GM12878 (cell line): ENCODE measurements around the gene DNAJC17. TPM values are rescaled to one million over a fixed set of nuclear protein-coding genes. Genes with fewer than 3 reads are reported as not detected.

Source experiments
- SREBF2 ChIP-seq: IDR thresholded peaks from 2 replicates; pipeline ENCODE4 v1.6.1; 2012; ENCODE audit warnings: mild to moderate bottlenecking, low read length
- polyA plus RNA-seq, 11 experiments: library from polyadenylated mRNA; depleted of rRNA in 4 of 11; unstranded in 6 of 11; stranded (reverse) in 5 of 11; fragments of >200 nt; fragmentation: Nextera tagmentation in 4 of 11; fragmentation: Illumina TruSeq in 1 of 11; extraction: Ambion mirVana in 4 of 11; extraction: Trizol in 1 of 11; gene quantifications; 1 replicate in 1 of 11; 2 replicates in 10 of 11; pipeline versions ENCODE4 v1.2.1 to v1.2.3, GENCODE V29; 2011 to 2016; ENCODE audit warnings: inconsistent platforms in 2 of 11, missing spikeins in 2 of 11, low read depth in 1 of 11
- total RNA-seq, 4 experiments: library from RNA; depleted of rRNA in 3 of 4; stranded (reverse); fragments of >200 nt in 3 of 4; fragmentation: Illumina TruSeq in 1 of 4; extraction: Trizol in 1 of 4; gene quantifications; 2 replicates each; pipeline versions ENCODE4 v1.2.1 to v1.2.3, GENCODE V29; 2013 to 2021
- TF ChIP-seq, protein P1 (sequence below): fragments of 450-650 bp; formaldehyde crosslinking; IDR thresholded peaks from 2 replicates; pipeline ENCODE4 v1.4.0; 2020; ENCODE audit warnings: mild to moderate bottlenecking, moderate library complexity
- TF ChIP-seq, protein P2 (sequence below): fragments of 450-650 bp; IDR thresholded peaks from 2 replicates; pipeline ENCODE4 v1.6.1; 2017; ENCODE audit warnings: mild to moderate bottlenecking, moderate library complexity
- TF ChIP-seq, protein P3 (sequence below): IDR thresholded peaks from 2 replicates; pipeline ENCODE4 v1.6.1; 2012; ENCODE audit warnings: low read depth, low read length, improper control_type of control experiment

The DNAJC17 gene
- total and polyA plus RNA-seq, 10 of the 15 experiments (the other 5 are each of a cell fraction or from before 2014, with no cell fraction given), result 6.1 to 62.8 (median 45.4) TPM

DNA sequence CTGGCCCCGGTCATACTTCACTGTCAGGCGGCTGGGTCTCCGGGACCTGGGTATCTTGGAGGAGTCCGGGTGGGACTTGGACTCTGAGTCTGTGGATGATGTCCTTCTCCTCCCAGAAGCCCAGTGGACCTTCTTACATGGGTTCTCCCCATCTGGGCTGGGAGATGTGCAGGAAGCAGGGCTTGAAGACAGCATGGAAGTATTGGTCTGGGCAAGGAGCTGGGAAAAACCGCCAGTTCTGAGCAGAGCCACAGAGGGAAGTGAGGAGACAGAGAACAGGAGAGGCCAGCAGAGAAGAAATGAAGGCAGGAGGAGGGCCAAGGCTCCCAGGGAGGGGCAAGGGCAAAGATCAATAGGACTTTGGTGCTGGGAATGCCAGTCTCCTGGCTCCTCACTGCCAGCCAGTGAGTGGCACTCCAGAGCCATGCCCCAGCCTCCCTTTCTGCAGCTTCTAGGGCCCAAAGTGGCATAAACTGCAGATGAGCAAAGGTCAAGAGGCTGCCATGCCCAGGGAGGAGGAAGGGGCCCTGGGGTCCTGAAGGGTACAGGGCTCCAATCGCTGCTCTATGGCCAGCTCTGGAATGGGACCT lies 21.3 kb upstream of the DNAJC17 start, which contains the start of gene PPP1R14D (continued):
- TF ChIP-seq, protein P1, sequence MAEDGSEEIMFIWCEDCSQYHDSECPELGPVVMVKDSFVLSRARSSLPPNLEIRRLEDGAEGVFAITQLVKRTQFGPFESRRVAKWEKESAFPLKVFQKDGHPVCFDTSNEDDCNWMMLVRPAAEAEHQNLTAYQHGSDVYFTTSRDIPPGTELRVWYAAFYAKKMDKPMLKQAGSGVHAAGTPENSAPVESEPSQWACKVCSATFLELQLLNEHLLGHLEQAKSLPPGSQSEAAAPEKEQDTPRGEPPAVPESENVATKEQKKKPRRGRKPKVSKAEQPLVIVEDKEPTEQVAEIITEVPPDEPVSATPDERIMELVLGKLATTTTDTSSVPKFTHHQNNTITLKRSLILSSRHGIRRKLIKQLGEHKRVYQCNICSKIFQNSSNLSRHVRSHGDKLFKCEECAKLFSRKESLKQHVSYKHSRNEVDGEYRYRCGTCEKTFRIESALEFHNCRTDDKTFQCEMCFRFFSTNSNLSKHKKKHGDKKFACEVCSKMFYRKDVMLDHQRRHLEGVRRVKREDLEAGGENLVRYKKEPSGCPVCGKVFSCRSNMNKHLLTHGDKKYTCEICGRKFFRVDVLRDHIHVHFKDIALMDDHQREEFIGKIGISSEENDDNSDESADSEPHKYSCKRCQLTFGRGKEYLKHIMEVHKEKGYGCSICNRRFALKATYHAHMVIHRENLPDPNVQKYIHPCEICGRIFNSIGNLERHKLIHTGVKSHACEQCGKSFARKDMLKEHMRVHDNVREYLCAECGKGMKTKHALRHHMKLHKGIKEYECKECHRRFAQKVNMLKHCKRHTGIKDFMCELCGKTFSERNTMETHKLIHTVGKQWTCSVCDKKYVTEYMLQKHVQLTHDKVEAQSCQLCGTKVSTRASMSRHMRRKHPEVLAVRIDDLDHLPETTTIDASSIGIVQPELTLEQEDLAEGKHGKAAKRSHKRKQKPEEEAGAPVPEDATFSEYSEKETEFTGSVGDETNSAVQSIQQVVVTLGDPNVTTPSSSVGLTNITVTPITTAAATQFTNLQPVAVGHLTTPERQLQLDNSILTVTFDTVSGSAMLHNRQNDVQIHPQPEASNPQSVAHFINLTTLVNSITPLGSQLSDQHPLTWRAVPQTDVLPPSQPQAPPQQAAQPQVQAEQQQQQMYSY (CRISPR knock-in tag), result no peak
- TF ChIP-seq, protein P2, sequence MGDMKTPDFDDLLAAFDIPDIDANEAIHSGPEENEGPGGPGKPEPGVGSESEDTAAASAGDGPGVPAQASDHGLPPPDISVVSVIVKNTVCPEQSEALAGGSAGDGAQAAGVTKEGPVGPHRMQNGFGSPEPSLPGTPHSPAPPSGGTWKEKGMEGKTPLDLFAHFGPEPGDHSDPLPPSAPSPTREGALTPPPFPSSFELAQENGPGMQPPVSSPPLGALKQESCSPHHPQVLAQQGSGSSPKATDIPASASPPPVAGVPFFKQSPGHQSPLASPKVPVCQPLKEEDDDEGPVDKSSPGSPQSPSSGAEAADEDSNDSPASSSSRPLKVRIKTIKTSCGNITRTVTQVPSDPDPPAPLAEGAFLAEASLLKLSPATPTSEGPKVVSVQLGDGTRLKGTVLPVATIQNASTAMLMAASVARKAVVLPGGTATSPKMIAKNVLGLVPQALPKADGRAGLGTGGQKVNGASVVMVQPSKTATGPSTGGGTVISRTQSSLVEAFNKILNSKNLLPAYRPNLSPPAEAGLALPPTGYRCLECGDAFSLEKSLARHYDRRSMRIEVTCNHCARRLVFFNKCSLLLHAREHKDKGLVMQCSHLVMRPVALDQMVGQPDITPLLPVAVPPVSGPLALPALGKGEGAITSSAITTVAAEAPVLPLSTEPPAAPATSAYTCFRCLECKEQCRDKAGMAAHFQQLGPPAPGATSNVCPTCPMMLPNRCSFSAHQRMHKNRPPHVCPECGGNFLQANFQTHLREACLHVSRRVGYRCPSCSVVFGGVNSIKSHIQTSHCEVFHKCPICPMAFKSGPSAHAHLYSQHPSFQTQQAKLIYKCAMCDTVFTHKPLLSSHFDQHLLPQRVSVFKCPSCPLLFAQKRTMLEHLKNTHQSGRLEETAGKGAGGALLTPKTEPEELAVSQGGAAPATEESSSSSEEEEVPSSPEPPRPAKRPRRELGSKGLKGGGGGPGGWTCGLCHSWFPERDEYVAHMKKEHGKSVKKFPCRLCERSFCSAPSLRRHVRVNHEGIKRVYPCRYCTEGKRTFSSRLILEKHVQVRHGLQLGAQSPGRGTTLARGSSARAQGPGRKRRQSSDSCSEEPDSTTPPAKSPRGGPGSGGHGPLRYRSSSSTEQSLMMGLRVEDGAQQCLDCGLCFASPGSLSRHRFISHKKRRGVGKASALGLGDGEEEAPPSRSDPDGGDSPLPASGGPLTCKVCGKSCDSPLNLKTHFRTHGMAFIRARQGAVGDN, result no peak
- TF ChIP-seq SREBF2, result no peak
- TF ChIP-seq, protein P3, sequence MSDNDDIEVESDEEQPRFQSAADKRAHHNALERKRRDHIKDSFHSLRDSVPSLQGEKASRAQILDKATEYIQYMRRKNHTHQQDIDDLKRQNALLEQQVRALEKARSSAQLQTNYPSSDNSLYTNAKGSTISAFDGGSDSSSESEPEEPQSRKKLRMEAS, result no peak
